NCI-H345 treated with DMSO at 0.1 percent for 48 hours (cell line): ENCODE data around the gene PPAN.

ENCODE experiments used
- DNase-seq: peaks from one replicate; lab custom pipeline; 2025; ENCODE audit not compliant: unreplicated experiment; lab: John Stamatoyannopoulos, UW

The PPAN gene

GRCh38 chr19:10112895-10113591, 6.9 kb downstream of the PPAN start:
- DNase-seq, result no peak

- no peak for DNase-seq
Measured at GRCh38 chr19:10113592-10113963, 7.4 kb downstream of the PPAN start.

GRCh38 chr19:10113964-10114650, 7.9 kb downstream of the PPAN start:
- no peak for DNase-seq

- no peak for DNase-seq
Measured at GRCh38 chr19:10114651-10115391, 8.7 kb downstream of the PPAN start.

- DNase-seq, result no peak
Measured at GRCh38 chr19:10115392-10116084, 9.4 kb downstream of the PPAN start.

- DNase-seq, result no peak
Measured at GRCh38 chr19:10116085-10116865, 10.1 kb downstream of the PPAN start.

- DNase-seq, result no peak
Measured at GRCh38 chr19:10116866-10117616, 10.9 kb downstream of the PPAN start.

- DNase-seq, result no peak
Measured at GRCh38 chr19:10118960-10119359, 12.8 kb downstream of the PPAN start.

GRCh38 chr19:10120538-10121189, 14.5 kb downstream of the PPAN start:
- DNase-seq, result no peak

GRCh38 chr19:10122045-10122444, 15.9 kb downstream of the PPAN start:
- DNase-seq, result no peak

GRCh38 chr19:10124429-10124828, 18.3 kb downstream of the PPAN start:
- no peak for DNase-seq

GRCh38 chr19:10126213-10126639, 20.1 kb downstream of the PPAN start:
- no peak for DNase-seq

- no peak for DNase-seq
Measured at GRCh38 chr19:10132905-10133304, 26.7 kb downstream of the PPAN start.

- DNase-seq, result no peak
Measured at GRCh38 chr19:10133596-10133995, 27.4 kb downstream of the PPAN start.

GRCh38 chr19:10134040-10134439, 27.9 kb downstream of the PPAN start:
- no peak for DNase-seq

GRCh38 chr19:10135551-10136334, 29.6 kb downstream of the PPAN start:
- DNase-seq, result no peak

GRCh38 chr19:10136936-10137335, 30.8 kb downstream of the PPAN start:
- DNase-seq, result no peak

GRCh38 chr19:10137751-10138682, 31.9 kb downstream of the PPAN start:
- DNase-seq, result no peak
